HG03139 (cell line): ENCODE data around the gene ATP13A5.

Source experiments
- ATAC-seq: cut with Tn5 transposase; IDR thresholded peaks from one replicate; pipeline ENCODE4 v1.9.1; 2021; ENCODE audit not compliant: unreplicated experiment

The ATP13A5 gene

GRCh38 chr3:193269343-193270028 lies 109.1 kb downstream of the ATP13A5 start:
- ATAC-seq: no peak

GRCh38 chr3:193262707-193263106 lies 115.8 kb downstream of the ATP13A5 start:
- no peak for ATAC-seq

GRCh38 chr3:193261970-193262369 lies 116.6 kb downstream of the ATP13A5 start:
- ATAC-seq: no peak

- ATAC-seq: no peak
These were observed 124.4 kb downstream of the ATP13A5 start for GRCh38 chr3:193253986-193254660.

- ATAC-seq: no peak
These were observed 128.1 kb downstream of the ATP13A5 start for GRCh38 chr3:193250492-193250891.

- no peak for ATAC-seq
These were observed 129.6 kb downstream of the ATP13A5 start for GRCh38 chr3:193248848-193249468.

GRCh38 chr3:193243571-193243970 lies 135.0 kb downstream of the ATP13A5 start:
- ATAC-seq: no peak

- no peak for ATAC-seq
These were observed 136.8 kb downstream of the ATP13A5 start for GRCh38 chr3:193241716-193242115.

GRCh38 chr3:193240850-193241706 lies 137.5 kb downstream of the ATP13A5 start, which contains the start of gene PLAAT1:
Gene PLAAT1, plus strand, starts transcription at chr3:193241222. Its CDS starts 14,429 bp downstream, at chr3:193255651.
- ATAC-seq: peak; percentile 83

GRCh38 chr3:193240436-193240849 lies 138.1 kb downstream of the ATP13A5 start:
- ATAC-seq: no peak

GRCh38 chr3:193237030-193237429 lies 141.5 kb downstream of the ATP13A5 start:
- no peak for ATAC-seq

GRCh38 chr3:193236599-193236998 lies 142.0 kb downstream of the ATP13A5 start:
- ATAC-seq: no peak

GRCh38 chr3:193231201-193231600 lies 147.4 kb downstream of the ATP13A5 start:
- no peak for ATAC-seq

GRCh38 chr3:193230610-193231009 lies 147.9 kb downstream of the ATP13A5 start:
- ATAC-seq: no peak

GRCh38 chr3:193229851-193230420 lies 148.6 kb downstream of the ATP13A5 start:
- no peak for ATAC-seq

- no peak for ATAC-seq
These were observed 150.3 kb downstream of the ATP13A5 start for GRCh38 chr3:193228206-193228605.

GRCh38 chr3:193225302-193226125 lies 153.0 kb downstream of the ATP13A5 start:
- no peak for ATAC-seq
